GM12801 (cell line): ENCODE measurements around the gene CYB5R3.

Experiments
- CTCF ChIP-seq: IDR thresholded peaks from one replicate; pipeline ENCODE4 v1.5.1; 2011; ENCODE audit warnings: control low read depth; ENCODE audit not compliant: insufficient read length; ENCODE audit errors: extremely low read depth

The CYB5R3 gene

GRCh38 chr22:42683578-42684283 is 34.5 kb upstream of the CYB5R3 start:
- no peak for TF ChIP-seq CTCF

DNA sequence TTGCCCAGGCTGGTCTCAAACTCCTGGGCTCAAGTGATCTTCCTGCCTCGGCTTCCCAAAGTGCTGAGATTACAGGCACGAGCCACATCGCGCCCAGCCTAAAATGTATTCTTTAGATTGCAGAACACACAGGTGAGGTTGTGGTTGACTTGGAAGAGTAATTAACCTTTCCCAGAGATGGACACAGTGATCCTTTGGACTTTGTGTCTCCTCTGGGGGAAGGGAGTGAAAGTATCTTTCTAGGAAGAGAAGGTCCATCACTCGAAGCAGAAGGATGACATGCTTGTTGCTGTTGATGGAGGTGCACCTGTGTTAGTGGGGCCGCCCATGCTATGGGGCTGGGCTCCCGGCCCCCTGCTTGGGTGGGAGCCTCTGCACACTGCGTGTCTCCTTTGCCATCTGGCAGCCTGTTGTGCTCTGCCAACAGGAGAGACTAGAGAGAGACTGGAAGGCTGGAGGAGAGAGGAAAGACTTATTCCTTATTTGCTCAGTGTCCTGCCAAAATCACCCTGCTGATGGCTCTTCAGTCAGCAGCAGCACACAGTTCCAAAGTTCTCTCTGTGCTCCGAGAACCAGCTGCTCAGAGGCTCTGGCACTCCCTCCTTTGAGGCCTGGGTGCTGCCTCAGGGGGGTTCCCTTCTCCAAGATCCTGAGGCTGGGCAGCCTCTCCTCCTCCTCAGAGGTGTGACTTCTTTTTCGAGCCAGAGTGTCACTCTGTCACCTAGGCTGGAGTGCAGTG is 33.1 kb upstream of the CYB5R3 start:
- TF ChIP-seq CTCF: no peak

GRCh38 chr22:42680648-42681047 is 31.5 kb upstream of the CYB5R3 start:
- TF ChIP-seq CTCF: no peak

DNA sequence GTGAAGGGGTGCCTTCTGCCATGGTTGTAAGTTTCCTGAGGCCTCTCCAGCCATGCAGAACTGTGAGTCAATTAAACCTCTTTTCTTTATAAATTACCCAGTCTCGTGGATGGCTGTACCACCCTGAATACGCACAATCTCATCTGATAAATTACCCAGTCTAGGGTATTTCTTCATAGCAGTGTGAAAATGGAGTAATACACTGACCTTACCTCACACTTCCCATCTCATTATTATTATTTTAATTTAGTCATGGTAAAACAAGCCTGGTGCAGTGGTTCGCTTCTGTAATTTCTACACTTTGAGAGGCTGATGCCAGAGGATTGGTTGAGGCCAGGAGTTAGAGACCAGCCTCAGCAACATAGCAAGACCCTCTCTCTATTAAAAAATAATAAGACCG is 30.5 kb upstream of the CYB5R3 start:
- TF ChIP-seq CTCF: no peak

- no peak for TF ChIP-seq CTCF
These were observed 29.7 kb upstream of the CYB5R3 start for GRCh38 chr22:42678894-42679293.

GRCh38 chr22:42676059-42676607 is 26.9 kb upstream of the CYB5R3 start:
- no peak for TF ChIP-seq CTCF

- no peak for TF ChIP-seq CTCF
These were observed 24.8 kb upstream of the CYB5R3 start for GRCh38 chr22:42673898-42674401.
